ENCODE results near the gene PRPF8.

DNA sequence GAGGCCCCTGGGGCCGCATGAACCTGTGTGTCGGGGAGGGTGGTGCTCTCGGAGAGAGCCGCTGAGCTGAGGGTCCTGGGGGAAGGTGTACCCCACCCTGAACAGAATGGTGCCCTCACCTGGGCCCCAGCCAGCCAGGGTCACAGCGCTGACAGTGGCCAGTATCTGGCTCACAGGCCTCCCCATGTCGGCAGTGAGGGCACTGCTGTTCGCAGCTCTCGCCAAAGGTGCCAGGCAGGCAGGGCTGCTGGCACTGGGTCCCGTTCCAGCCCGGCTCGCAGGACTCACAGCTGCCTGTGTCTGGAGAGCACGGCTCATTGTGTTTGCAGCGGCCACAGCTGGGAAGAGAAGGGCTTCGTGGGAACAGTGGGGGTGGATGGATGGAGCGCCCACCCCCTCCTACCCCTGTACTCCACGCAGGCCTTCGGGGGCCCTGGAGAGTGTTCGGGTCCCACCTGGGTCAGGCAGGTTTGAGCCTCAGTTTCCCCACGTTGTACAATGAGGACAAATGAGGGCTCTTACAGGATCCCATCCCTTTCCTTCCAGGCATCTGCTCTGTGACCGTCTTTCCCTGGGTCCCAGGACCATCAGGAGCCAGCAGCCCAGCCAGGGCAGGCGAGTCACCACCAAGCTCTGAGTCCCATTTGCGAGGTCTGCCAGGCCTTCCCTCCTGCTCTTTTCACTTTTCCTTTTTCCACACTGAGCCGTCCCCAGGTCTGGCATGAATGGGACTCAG is 44.2 kb downstream of the PRPF8 start:
- TF ChIP-seq, protein P1, sequence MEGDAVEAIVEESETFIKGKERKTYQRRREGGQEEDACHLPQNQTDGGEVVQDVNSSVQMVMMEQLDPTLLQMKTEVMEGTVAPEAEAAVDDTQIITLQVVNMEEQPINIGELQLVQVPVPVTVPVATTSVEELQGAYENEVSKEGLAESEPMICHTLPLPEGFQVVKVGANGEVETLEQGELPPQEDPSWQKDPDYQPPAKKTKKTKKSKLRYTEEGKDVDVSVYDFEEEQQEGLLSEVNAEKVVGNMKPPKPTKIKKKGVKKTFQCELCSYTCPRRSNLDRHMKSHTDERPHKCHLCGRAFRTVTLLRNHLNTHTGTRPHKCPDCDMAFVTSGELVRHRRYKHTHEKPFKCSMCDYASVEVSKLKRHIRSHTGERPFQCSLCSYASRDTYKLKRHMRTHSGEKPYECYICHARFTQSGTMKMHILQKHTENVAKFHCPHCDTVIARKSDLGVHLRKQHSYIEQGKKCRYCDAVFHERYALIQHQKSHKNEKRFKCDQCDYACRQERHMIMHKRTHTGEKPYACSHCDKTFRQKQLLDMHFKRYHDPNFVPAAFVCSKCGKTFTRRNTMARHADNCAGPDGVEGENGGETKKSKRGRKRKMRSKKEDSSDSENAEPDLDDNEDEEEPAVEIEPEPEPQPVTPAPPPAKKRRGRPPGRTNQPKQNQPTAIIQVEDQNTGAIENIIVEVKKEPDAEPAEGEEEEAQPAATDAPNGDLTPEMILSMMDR (IDR thresholded peaks at IDR 0.05 in 4 of 5, conservative IDR thresholded peaks at IDR 0.05 in 1 of 5): no peak
- TF ChIP-seq POLR2A (IDR thresholded peaks at IDR 0.05): no peak

Data from gastrocnemius medialis (tissue), 4 donors.